Uterus (tissue), 2 donors: Measurements from ENCODE around the gene CHD5.

Experiments
- CTCF ChIP-seq, 4 experiments: fragments of 200-600 bp in 2 of 4; fragments of 450-650 bp in 2 of 4; sonication (generic) in 2 of 4; IDR thresholded peaks; one replicate each; pipeline ENCODE4 v1.5.1; 2016 to 2019; ENCODE audit warnings: antibody characterized with exemption in 4 of 4, mild to moderate bottlenecking in 2 of 4, moderate library complexity in 1 of 4
- POLR2A ChIP-seq, 2 donors: fragments of 450-650 bp; IDR thresholded peaks; one replicate each; pipeline ENCODE4 v1.6.1; 2016; ENCODE audit warnings: antibody characterized with exemption in 2 of 2, mild to moderate bottlenecking in 1 of 2, moderate library complexity in 1 of 2

- TF ChIP-seq CTCF (IDR thresholded peaks at IDR 0.05) (no peak), POLR2A (IDR thresholded peaks at IDR 0.05) (no peak)
These were observed 35.9 kb downstream of the CHD5 start for GRCh38 chr1:6144175-6144574.
